Prostate gland (tissue), 2 donors: Measurements from ENCODE around the gene SSUH2.

Experiments
- POLR2A ChIP-seq: fragments of 450-650 bp; IDR thresholded peaks from one replicate; pipeline ENCODE4 v1.6.1; 2016; ENCODE audit warnings: antibody characterized with exemption, mild to moderate bottlenecking
- POLR2AphosphoS5 ChIP-seq: sonication (generic); formaldehyde crosslinking; IDR thresholded peaks from one replicate; pipeline ENCODE4 v1.6.1; 2017; ENCODE audit warnings: antibody characterized with exemption
- TF ChIP-seq, protein P1 (sequence below), 4 experiments: fragments of 200-600 bp in 2 of 4; fragments of 450-650 bp in 2 of 4; sonication (generic) in 2 of 4; IDR thresholded peaks; 1 replicate in 3 of 4; 2 replicates in 1 of 4; pipeline ENCODE4 v1.5.1; 2016 to 2019; ENCODE audit warnings: antibody characterized with exemption in 4 of 4, mild to moderate bottlenecking in 2 of 4, moderate library complexity in 2 of 4

DNA sequence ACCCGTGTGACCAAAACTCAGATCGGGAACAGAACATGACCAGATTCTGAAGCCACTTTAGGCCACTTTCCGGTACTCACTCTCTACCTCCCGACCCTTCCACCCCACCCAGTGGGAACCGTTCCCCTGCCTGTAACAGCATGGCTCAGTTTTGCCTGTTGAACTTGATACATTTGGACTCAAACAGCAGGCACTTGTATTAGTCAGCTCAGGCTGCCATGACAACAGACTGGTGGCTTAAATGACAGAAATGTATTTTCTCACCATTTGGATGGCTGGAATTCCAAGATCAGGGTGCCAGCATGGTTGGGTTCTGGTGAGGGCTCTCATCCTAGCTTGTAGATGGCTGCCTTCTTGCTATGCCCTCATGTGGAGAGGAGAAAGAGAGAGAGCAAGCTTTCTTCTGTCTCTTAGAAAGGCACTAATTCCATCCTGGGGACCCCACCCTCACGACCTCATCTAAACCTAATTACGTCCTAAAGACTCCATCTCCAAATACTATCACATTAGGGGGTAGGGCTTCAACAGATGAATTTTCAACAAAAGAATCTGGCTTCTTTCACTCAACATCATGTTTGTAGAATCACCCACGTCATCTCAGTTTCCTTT, 9.3 kb upstream of the SSUH2 start:
- TF ChIP-seq, protein P1, sequence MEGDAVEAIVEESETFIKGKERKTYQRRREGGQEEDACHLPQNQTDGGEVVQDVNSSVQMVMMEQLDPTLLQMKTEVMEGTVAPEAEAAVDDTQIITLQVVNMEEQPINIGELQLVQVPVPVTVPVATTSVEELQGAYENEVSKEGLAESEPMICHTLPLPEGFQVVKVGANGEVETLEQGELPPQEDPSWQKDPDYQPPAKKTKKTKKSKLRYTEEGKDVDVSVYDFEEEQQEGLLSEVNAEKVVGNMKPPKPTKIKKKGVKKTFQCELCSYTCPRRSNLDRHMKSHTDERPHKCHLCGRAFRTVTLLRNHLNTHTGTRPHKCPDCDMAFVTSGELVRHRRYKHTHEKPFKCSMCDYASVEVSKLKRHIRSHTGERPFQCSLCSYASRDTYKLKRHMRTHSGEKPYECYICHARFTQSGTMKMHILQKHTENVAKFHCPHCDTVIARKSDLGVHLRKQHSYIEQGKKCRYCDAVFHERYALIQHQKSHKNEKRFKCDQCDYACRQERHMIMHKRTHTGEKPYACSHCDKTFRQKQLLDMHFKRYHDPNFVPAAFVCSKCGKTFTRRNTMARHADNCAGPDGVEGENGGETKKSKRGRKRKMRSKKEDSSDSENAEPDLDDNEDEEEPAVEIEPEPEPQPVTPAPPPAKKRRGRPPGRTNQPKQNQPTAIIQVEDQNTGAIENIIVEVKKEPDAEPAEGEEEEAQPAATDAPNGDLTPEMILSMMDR (IDR thresholded peaks at IDR 0.05): no peak
- no peak for TF ChIP-seq POLR2AphosphoS5
- no peak for TF ChIP-seq POLR2A
